HG03439 (cell line): ENCODE measurements around the gene PLET1.
"Not testable (repeated sequence)": the region's sequence is repeated elsewhere in the genome, so short reads cannot be mapped to it uniquely, and the experiment has no call there.

Experiments
- ATAC-seq: cut with Tn5 transposase; IDR thresholded peaks from one replicate; pipeline ENCODE4 v1.9.1; 2021; ENCODE audit warnings: mild to moderate bottlenecking, moderate library complexity; ENCODE audit not compliant: unreplicated experiment

Gene PLET1

GRCh38 chr11:112213753-112214152 is 46.9 kb downstream of the PLET1 start:
- no peak for ATAC-seq

- ATAC-seq: no peak
These were observed 48.0 kb downstream of the PLET1 start for GRCh38 chr11:112212710-112213109.

- no peak for ATAC-seq
These were observed 48.4 kb downstream of the PLET1 start for GRCh38 chr11:112212290-112212689.

- ATAC-seq: no peak
These were observed 49.1 kb downstream of the PLET1 start for GRCh38 chr11:112211536-112211935.

- ATAC-seq: no peak
These were observed 49.8 kb downstream of the PLET1 start for GRCh38 chr11:112210890-112211289.

GRCh38 chr11:112206071-112206470 is 54.6 kb downstream of the PLET1 start:
- no peak for ATAC-seq

- no peak for ATAC-seq
These were observed 60.4 kb downstream of the PLET1 start for GRCh38 chr11:112200252-112200651.

- ATAC-seq: not testable (repeated sequence)
These were observed 61.6 kb downstream of the PLET1 start for GRCh38 chr11:112199101-112199500.
